Stimulated activated CD4-positive, alpha-beta T cell treated with anti-CD3 and anti-CD28 coated beads, Interleukin-4, amount 100 ng/mL, for 4 hours (primary cell): ENCODE measurements around the gene PCDHA1.
A peak's percentile ranks its signal among the peaks of the same experiment; 100 is the strongest.

Source experiments
- DNase-seq, 2 experiments: peaks; one replicate each; pipeline ENCODE4 v3.0.0-alpha.2; 2020

The PCDHA1 gene

DNA sequence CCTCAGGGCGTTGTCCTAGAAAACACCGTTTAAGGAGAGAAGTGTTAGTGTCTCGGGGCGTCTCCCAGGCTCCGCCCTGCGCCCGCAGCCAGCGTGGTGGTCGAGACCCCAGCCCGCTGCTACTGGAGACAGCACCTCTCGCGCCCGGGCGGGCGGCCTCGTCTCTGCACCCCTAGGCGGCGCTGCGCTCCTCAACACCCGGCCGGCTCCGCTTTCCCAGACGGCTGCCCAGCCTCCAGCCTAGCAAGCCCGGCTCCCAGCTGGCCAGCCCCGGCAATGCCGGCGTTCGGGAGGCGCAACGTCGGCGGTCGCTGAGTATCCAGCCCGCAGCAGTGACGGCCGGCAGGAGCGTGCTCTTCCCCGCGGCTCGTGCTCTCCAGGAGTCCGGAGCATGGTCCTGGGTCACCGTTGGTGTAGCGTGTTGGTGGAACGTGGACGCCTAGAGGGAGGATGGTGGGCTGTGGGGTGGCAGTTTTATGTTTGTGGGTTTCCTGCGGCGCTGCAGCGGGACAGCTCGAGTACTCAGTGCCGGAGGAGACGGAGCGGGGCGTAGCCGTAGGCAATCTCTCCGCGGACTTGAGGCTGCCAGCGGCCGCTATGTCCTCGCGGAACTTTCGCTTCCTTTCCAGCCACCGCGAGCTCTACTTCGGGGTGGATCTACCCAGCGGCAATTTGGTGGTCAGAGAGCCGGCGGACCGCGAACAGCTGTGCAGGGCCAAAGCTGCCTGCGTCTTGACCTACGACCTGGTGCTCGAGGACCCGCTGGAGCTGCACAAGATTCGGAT, 140.7 kb downstream of the PCDHA1 start:
- peak in 1 of 2 experiments; percentile 19 for DNase-seq

DNA sequence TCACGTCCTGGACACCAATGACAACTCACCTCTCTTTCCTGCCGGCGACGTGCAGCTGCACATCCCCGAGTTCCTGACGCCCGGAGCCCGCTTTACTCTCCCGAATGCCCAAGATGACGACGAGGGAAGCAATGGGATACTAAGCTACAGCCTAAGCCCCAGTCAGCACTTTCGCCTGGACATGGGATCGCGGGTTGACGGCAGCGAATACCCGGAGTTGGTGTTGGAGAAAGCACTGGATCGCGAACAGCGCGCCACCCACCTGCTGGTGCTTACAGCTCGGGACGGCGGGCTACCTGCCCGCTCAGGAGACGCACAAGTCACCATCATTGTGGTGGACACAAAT, 141.3 kb downstream of the PCDHA1 start:
- DNase-seq = no peak

DNA sequence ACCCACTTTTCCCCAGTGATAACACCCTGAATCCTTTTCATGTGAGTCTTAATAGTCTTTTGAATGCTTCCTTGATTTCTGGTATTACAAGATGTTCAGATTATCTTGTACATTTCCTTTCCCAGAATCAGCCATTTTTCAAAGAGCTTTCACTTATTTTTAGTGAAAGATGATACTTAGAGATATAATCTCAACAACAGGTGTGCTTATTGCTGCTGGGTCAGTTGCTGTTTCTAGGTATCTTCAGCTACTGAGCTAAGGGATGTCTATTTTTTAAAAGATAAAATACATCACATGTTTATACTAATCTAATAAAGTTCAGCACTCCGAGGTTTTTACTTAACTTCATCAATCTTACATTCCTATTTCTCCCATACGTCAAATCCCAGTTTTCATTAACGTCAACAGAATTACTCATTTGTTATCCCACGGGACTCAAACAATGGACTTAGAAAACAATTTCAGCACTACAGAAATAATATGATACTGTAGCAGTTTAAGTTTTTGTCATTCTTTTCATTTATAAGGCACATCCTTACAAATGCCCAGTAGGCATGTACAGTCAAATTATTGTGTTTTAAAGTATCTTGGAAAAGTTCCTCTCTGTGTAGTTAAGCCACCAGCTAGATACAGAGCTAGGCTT, 149.1 kb downstream of the PCDHA1 start:
- no peak for DNase-seq

DNA sequence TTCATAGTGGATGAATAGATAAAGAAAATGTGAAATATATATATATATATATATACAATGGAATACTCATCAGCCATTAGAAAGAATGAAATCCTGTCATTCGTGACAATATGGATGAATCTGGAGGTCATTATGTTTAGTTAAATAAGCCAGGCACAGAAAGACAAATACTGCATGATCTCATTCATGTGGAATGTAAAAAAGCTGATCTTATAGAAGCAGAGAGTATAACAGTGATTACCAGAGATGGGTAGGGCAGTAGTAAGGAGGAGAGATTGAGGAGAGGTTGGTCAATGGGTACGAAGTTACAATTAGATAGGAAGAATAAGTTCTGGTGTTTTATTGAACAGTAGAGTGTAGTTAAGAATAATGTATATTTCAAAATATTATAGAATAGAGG, 160.6 kb downstream of the PCDHA1 start:
- no peak for DNase-seq

DNA sequence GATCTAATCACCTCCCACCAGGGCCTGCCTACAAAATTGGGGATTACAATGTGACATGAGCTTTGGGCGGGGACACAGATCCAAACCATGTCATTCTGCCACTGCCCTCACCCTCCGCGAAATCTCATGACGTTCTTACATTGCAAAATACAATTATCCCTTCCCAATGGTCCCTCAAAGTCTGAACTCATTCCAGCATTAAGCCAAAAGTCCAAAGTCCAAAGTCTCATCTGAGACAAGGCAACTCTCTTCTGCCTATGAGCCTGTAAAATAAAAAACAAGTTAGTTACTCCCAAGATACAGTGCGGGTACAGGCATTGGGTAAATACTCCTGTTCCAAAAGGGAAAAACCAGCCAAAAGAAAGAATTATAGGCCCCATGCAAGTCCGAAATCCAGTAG, 165.7 kb downstream of the PCDHA1 start:
- DNase-seq = no peak

DNA sequence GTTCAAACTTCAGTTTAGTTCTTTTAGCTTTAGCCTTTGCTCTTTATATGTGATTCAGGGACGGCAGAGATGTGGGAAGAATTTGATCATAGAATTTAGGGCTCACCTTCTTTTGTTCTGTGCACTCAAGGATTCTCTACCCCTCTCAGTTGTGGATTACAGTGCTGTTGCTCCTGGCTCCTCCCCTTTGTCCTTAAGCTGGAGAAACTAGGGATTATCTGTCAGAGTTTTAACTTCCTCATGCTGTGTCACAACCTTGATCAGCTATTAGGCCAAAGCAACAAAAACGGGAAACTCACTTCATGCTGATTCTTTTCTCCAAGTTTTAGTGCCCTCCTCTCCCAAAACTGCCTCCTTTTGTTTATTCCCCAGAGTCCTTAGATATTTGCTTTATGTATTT, 167.3 kb downstream of the PCDHA1 start:
- no peak for DNase-seq

DNA sequence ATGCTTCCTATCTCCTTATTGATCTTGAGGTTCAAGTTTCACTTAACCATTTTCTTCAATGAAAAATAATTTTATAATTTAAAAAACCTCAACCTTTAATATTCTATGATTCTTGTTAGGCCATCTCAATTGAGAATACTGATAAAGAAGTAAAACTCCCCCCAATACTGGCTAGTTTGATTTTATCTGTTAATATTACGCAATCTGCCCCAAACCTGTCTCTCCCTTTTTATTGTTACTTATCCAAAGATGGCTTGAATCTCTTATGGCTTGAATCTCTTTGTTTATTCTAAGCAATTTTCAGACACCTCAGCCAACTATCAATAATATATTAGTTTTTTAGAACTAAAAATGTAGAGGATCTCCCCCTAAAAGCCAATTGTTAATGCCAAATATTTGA, 176.2 kb downstream of the PCDHA1 start:
- no peak for DNase-seq

DNA sequence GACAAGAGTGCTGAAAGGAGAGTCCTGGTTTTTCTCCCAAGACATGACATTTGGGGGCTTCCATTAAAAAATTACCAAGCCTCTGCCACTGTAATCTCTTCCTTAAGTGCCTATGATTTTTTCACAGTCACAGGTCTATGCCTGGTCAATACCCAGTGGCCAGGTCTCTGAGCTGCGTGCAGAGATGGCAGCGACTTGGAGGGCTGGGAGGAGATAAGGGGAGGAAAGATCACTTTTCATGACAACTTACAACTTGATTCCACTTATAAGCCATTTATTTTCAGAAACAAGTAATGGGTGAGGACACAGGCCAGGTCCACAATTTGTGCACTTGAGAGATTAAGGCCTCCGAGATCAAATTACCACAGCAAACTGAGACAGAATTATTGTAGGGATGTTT, 178.4 kb downstream of the PCDHA1 start:
- DNase-seq = no peak

DNA sequence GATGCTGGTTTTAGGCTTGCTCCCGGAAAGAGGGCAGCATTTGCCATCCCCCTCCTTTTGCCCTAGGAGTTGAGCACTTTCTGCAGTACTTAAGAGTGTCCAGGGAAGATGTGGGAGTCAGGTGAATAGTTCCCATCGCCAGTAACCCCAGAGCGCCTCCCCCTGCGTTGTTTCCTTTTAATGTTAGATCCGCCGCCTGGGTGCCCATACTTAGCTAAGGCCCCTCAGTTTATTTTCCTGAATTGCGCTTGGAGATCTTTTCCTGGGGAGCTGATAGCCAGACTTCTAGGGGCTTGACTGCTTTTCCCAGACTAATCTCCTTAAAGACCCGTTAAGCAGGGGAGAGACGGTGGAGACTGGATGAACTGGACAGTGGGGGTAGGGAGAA, 180.0 kb downstream of the PCDHA1 start:
- no peak for DNase-seq

DNA sequence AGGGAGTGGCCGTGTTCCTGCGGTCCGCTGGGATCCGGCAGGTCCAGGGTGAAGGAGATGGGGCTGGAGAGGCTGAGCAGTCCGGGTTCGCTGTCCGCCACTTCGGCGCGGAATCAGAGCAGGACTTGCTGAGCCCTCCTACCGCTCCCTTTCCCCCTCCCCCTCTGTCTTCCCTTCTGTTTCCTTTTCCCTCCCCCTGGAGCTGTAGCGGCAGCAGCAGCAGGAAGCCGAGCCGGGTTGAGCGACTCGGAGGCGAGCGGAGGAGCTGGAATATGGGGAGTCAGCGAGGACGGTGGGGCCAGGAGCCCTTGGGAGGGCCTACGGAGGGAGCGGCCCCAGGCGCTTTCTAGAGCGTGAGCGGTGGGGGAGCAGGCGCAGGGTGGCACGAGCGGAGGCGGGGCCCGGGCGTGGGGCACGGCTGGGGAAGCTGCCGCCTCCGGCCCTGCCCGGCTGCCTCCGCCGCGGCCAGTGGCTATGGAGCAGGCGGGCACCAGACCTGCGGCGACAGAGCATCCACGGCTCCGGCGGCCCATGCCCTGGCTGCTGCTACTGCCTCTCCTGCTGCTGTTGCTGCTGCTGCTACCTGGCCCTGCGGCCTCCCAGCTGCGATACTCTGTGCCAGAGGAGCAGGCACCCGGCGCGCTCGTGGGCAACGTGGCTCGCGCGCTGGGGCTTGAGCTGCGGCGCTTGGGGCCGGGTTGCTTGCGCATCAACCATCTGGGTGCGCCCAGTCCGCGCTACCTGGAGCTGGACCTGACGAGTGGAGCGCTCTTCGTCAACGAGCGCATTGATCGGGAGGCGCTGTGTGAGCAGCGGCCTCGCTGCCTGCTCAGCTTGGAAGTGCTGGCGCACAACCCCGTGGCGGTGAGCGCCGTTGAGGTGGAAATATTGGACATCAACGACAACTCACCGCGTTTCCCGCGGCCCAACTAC, 180.6 kb downstream of the PCDHA1 start, which contains the start of gene PCDHAC2:
PCDHAC2 (plus strand) TSS at position 184 of the 933 bp plus-strand sequence; CDS start at position 475, 291 bp downstream.
- DNase-seq = no peak

DNA sequence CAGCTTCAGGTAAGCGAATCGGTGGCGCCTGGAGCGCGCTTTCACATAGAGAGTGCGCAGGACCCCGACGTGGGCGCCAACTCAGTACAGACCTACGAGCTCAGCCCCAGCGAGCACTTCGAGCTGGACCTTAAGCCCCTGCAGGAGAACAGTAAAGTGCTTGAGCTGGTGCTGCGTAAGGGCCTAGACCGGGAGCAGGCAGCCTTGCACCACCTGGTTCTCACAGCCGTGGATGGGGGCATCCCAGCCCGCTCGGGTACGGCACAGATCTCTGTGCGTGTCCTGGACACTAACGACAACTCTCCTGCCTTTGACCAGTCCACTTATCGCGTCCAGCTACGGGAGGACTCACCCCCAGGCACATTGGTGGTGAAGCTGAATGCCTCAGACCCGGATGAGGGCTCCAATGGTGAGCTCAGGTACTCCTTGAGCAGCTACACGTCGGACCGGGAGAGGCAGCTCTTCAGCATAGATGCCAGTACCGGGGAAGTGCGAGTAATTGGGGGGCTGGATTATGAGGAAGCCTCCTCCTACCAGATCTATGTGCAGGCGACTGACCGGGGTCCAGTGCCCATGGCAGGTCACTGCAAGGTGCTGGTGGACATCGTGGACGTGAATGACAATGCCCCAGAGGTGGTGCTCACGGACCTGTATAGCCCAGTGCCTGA, 181.4 kb downstream of the PCDHA1 start:
- DNase-seq = no peak

DNA sequence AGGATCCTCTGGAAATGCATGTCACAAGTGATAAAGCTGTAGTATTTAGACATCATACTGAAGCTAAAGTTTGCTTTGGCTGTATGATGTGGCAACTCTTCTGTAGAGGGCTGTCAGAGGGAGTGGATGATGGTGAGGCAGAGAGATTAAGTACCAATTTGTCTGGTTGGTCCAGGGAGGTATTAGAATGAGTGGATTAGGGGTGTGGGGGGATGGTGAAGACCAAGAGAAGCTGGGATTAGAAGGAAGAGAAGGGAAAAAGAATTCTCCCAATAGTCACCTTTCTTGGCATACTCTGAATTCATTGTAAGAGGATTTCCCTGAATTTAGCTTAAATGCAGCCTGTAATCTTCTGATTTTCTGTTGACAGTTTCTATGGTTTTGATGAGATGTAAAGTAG, 183.9 kb downstream of the PCDHA1 start:
- DNase-seq = no peak

DNA sequence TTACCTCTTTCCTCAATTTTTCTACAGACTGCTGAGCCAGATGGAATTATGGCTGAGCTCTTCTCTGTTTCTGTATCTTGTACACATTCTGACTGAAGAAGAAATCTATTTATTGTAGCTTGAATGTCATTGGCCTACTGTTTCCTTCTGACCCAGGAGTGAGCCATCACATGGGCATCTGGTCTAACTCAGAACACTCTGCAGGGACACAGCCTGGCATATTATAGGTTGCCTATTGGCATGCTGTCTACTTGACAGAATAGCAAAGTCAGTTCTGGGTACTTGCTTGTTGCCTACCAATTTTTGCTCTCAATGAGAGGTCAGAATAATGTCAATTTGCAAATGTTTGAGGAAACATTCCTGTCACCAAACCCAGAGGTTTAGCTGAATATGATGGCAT, 187.6 kb downstream of the PCDHA1 start:
- DNase-seq = no peak

DNA sequence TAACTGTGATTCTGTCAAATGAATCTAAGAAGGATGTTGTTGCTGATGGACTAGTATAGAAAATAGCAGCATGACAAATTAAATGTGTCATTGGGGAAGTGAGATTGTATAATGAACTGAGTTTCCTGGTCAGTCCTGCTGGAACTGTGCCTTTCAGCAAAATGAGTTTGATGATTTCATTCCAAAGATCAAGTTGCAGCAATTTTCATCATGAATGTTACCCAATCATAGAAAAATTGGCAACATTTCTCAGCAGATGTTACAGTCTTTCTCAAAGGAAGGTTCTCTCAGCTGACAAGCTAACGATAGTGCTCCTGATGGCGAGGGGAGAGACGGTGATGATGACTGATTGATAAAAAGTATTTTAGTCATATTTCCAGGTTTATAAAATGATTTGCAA, 191.1 kb downstream of the PCDHA1 start:
- no peak for DNase-seq

DNA sequence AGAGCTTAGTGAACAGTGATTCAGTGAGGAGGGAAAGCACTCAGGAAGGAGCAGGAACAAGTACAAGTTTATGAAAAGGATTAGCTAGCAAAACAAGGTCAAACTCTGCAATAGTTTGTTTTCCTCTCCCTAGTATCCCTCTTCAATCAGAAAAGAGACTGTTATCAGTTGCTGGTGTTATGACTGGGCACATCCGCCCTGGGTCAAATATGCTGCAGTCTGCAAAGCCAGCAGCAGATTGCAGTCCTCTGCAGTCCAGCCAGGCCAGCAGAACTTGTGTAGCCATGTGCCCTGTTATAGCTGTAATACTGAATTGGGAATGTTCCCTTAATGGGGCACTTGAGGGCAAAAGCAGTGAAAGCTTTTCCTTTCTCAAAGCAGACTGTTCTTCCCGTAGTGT, 192.3 kb downstream of the PCDHA1 start:
- DNase-seq = no peak

DNA sequence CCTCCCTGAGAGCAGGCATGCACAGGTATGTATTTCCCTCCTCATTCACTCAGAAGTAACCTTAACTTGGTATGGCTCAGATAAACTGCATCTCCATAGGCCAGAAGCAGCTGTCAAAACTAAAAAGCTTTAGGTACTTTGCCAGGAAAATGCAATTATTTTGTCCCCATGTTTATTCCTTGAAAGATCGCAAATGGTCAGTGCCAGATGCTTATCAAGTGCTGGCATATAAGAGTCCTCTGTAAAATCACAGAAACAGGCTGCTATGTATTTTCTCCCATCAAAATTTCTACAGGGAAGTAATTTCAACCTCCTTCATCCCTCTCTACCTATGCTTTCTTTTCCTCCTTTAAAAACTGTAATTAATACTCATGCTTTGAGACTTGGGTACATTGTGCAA, 193.0 kb downstream of the PCDHA1 start:
- DNase-seq = no peak

DNA sequence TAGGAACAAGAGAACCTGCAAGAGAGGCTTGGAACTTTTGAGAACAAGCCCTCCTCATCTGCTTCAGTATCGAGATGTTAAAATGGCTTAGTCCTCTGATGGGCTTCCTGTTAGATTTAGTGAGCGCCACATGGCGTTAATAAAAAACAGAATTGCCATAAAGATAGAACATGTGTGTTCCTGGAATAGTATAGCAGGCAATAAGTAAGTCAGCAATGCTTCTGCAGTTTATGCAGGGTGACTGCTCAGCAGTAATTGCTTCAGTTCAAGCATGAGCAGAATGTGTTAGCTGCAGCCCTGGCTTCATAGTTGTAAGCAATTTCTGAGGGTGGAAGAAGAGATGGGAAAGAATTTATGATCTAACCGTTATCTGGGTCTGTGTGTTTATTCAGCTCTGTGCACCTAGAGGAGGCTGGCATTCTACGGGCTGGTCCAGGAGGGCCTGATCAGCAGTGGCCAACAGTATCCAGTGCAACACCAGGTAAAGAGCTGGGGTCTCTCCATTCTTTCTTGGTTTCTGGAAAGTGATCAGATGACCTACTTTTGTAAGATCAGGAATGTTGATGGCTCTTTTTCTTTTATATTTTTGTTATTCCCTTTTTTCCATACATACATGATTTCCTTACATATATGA, 196.3 kb downstream of the PCDHA1 start:
- DNase-seq = no peak

DNA sequence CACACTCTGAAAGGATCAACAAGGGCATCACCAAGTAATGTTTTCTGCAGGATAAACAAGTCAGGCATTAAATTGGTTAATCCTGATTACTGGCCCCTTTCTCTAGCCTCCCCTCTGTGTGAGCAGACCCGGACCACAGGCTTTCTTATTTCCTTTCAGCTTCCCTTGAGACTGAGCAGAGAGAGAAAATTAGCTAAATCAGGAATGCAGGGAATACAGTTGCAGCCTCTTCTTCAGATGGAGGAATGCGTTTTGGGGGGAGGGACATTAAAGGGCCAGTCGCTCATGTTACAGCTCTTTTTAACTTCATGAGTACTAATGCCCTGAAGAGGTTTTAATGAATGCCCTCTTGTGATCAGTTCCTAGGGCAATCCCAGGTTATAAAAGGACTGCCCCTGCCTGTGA, 200.2 kb downstream of the PCDHA1 start:
- DNase-seq = no peak

DNA sequence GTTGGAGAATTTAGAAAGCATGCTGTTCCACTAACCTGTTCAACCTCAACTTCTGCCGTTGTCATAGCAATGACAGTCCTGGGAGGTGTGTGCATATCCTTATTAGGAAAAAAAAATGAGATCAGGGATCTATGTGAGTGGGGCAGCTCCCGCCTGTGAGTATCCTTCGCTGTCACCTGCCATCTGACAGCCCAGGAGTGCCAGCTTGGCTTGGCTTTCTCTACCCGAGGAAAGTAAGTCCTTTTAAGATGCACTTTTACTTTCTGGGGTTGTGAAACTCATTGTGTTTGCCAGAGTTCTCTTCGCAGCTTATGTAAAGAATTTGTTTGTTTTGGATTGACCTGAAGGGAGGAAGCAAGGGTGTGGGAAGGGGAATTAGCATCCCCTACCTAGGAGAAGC, 202.2 kb downstream of the PCDHA1 start:
- DNase-seq = no peak

DNA sequence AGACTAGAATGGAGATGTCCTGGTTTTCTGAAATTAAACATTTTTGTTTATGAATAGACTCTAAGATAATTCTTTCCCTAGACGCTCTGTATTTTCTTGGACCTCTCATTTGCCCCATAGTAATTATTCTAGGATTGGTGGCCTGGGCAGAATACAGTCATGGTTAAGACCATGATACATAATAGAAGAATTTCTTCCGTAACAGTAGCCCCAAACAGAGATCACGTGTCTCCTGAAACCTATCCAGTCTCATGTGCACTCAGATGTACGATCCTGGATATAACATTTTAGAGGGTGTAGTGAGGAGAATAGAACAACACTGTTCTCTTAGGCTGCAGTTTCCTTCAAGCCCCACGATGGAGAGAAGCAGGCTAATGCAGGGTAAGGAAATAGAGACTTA, 202.7 kb downstream of the PCDHA1 start:
- DNase-seq = no peak

DNA sequence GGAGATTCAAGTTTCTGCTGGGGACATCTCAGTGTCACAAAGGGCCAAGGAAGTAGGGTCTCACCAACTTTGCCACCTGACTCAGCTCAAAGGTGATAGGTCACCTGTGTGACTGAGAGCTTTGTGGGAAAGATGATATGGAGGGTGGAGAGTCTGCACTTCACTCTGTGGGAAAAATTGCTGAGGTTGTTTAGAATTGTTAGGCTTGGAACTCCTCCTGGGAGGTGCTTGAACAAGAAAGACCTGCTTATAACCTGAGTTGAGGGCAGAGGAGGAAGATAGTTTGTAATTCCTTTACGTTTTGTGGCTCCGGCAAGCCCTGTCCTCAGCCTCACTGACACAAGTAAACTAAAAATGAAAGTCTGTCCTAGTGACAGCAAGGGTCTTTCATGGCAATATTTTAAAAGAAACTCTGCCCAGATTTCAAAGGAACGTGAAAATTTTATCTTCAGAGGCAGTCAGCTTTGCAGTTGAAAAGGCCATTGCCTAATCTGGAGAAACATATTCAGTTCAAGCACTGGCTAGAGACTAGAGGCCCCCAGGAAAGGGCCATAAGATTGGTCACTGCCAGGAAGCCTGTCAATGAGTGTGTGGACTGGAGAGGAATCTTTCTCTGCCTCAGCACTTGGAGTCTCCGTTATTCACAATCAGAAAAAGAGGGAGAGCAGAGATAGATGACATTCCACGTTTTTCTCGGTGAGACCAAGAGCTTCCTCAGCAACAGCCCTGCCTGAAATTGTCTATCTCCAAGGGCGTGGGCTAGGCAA, 203.5 kb downstream of the PCDHA1 start:
- DNase-seq = no peak

DNA sequence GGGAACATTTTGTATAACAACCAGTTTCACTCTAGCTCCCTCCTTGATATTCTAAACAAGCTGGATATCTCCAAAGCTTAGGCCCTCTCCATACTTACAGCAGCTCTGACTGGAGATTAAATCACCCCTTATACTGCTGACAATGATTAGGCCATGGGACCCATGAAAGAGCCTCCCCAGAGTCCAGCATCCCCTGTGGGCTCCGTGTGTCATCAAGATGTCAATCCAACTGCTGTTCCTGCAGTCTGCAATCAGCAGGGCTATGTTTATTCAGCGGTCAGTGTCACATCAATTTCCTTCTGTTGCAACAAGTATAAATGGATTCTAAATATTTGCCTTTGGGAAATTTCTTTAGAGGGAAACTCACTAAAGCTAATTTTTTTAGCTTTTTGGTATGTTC, 206.9 kb downstream of the PCDHA1 start:
- no peak for DNase-seq
